Left renal cortex interstitium (tissue), 4 donors: Measurements from ENCODE around the gene RRP12. TPM values are rescaled to one million over a fixed set of nuclear protein-coding genes. Genes with fewer than 3 reads are reported as not detected.
"Not testable (repeated sequence)": the region's sequence is repeated elsewhere in the genome, so short reads cannot be mapped to it uniquely, and the experiment has no call there.

Experiments used
- DNase-seq, 4 donors: peaks; one replicate each; pipeline ENCODE4 v3.0.0-alpha.2; 2013; ENCODE audit warnings: low read depth in 4 of 4, low spot score in 2 of 4, missing footprints in 1 of 4
- polyA plus RNA-seq, 4 donors: library from polyadenylated mRNA; unstranded; fragments of 120-200 nt; gene quantifications; one replicate each; pipeline ENCODE4 v1.2.1, GENCODE V29; 2013; ENCODE audit not compliant: insufficient read length in 4 of 4

The RRP12 gene
- polyA plus RNA-seq, 4 donors: 18.7 to 31.8 (median 26.3) TPM

DNA sequence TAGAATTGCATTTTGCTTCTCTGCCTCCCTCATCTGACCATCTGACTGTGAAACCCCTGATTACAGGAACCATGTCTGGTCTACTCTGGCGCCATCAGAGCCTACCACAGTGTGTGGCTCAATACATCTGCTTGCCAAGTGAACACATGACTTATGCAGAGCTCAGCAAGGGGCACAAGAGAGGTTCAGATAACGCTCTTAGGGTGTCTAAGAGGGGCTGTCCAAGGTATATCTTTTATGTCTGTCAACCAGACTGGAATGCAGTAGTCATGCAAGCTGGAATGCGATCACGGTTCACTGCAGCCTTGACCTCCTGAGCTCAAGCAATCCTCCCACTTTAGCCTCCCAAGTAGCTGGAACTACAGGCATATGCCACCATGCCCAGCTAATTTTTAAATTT lies 10.3 kb upstream of the RRP12 start:
- no peak for DNase-seq

DNA sequence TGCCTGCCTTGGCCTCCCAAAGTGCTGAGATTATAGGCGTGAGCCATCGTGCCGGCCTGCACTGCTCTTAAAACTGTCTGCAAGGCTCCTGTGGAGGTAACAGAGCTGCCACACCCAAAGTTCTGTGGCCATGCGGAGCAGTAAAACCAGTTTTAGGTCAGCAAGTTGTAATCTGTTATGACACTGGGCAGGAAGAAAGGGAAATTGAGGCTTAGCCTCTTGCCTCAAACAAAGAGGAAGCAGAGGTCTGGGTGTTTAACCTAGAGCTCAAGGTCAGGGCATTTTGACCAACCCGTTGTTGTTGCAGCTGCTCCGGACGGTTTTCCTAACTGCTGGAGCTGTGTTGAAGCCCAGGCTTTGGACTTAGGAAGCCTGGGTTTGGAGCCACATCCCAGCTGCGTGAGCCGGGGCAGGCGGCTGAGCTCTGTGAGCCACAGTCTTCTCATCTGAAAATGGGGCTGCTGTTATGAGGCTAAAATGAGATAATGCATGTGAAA lies 7.4 kb upstream of the RRP12 start:
- no peak for DNase-seq

DNA sequence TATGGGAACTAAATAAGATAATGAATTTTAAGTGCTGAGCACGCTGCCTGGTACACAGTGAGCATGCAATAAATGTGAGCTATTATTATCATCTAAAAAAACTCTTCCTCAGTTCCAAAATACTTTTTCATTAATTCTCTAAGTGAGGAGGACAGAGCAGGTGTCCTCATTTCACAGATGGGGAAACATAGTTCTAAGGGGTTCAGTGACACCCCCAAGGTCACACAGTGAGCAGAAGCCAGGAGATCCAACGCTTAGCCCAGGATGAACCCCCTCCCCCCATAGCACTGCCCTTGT lies 6.8 kb upstream of the RRP12 start:
- no peak for DNase-seq

DNA sequence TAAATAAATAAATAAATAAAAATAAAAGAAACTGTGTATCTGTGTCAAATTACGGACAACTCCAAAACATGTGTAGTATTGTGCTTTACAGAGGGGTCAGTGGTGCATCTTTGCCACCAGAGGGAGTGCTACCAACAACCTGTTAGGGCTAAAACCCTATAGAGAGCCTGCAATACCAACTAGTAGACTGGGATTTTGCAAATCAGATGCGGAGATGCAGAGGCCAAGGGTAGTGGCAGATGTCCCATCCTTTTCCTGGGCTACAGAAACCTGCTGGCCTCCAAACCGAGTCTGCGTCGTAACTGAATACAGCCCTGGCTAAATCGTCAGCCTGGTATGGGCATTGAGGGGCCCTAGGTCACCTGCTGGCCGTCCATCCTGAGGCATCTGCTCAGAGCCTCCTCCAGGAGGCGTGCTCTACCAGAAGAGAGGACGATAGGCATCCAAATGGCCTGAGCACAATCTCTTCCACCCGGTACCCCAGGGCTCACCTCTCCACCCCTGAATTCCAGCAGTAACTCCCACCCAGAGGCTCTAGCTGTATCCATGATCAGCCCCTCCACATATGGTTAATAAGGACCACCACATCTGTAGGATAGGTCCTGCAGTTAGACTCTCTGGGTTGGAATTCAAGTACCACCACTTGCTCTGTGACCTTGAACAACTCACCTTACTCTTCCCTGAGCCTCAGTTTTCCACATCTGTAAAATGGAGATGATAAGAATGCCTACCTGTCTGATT lies 6.2 kb upstream of the RRP12 start:
- DNase-seq: no peak

DNA sequence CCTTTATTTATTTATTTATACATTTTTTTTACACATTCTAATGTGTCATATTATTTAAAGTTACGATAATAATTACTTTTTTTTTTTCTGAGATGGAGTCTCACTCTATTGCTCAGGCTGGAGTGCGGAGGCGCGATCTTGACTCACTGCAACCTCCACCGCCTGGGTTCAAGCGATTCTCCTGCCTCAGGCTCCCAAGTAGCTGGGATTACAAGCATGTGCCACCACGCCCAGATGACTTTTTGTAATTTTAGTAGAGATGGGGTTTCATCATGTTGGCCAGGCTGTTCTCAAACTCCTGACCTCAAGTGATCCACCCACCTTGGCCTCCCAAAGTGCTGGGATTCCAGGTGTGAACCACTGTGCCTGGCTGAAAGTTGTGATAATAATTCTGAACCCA lies 5.3 kb upstream of the RRP12 start:
- DNase-seq: not testable (repeated sequence)

DNA sequence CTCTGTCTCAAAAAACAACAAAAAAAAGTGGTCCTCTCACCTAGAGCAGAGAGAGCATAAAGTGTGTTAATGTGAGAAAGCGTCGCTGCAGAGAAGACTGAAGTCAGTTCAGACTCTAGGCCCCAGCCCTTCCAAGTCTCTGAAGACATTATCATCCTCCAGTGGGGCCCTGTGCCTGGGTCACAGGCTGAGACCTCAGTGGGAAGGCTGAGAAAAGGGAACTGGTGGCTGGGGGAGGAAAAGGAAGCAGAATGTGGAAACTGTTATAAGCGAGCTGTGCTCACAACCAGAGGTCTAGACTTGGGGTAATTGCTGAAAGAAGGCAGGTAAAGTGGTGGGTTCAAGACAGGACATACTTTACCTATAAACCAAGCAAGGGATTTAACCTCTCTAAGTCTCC lies 4.9 kb upstream of the RRP12 start:
- no peak for DNase-seq

DNA sequence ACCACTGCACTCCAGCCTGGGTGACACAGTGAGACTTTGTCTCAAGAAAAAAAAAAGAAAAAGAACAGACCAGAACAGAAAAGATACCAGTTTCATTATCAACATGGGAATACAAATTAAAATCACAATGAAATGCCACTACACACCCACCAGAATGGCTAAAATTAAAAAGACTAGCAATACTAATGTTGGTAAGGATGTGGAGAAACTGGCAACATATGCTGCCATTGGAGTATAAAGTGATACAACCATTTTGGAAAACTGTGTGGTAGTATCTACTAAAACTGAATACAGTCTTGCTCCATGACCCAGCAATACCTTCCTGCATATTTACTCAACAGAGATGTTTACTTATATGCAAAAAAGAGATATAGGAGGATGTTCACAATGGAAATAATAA lies 2.9 kb upstream of the RRP12 start:
- DNase-seq: no peak

DNA sequence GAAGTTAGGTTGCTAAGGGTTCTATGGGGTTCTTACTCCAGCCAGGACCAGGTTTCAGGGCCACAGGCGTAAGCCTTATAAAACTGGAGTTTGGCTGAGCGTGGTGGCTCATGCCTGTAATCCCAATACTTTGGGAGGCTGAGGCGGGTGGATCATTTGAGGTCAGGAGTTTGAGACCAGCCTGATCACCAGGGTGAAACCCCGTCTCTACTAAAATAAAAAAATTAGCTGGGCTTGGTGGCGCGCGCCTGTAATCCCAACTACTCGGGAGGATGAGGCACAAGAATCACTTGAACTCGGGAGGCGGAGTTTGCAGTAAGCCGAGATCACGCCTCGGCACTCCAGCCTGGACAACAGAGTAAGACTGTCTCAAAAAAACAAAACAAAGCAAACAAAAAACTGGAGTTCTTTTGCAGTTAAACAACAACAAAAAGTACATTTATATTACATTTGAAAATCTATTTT lies 347 bp upstream of the RRP12 start:
- no peak for DNase-seq

DNA sequence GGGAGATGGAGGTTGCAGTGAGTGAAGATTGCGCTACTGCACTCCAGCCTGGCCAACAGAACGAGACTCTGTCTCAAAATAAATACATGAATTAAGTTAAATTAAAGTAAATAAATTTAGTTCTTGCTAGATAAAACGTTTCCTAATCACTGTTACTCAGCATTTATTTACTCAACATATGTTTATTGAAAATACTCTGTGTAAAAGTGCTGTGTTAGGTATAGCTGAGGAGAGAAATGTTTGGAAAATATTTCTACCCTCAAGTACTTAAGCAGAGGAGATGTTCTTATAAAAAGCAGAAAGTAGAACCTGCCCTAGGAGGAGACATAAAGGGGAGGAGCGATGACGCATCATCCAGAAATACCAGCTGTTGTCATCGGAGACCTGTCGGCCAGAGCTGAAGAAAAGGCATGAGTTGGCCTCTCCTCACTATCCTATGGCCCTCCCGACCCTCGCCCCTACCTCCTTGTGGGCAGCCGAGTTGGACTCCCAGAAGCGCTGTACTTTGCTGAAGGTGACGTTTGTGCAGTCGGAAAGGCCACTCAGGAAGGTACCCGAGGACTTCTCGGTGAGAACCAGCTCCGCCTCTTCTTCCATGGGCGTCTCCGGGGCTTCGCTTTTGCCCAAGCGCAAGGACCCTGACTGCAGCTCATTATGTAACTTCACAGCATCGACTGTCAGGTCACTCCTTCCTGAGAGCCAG lies 1.1 kb downstream of the RRP12 start:
- DNase-seq: no peak

DNA sequence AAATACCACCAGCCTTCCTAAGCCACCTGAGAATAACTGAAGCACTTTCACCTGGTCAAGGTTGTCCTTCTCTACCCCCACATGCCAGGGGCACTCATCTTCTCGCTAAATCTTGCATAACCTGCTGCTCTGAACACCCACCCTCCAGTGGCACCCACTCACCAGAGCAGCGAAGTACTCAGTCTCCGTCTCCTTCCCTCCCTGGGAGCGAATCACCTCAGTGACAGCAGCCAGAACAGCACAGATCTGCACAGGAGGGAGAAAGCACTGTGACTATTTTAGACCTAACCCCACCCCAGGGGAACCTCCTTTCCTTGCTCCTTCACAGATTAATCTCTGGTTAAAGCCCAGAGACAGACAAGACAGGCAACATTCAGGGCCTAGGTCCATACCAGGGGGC lies 5.1 kb downstream of the RRP12 start:
- no peak for DNase-seq

DNA sequence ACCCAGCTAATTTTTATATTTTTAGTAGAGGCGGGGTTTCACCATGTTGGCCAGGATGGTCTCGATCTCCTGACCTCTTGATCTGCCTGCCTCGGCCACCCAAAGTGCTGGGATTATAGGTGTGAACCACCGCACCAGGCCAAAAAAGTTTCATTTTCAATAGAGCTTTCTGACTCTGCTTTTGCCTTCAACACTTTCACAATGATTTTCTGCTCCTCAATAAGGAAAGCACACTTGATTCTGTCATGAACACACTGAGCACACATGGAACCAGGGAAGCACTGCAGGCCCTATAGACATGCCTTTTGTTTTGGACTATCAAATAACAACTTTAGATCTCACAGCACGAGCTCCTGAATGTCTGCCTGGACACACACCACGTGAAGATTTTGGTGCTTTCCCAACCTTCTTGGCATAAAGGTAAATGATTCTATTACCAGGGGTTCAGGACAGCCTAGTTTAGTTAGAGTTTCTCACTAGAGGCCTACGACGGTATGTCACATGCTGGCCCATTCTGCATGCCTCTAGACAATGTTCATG lies 8.0 kb downstream of the RRP12 start:
- no peak for DNase-seq

DNA sequence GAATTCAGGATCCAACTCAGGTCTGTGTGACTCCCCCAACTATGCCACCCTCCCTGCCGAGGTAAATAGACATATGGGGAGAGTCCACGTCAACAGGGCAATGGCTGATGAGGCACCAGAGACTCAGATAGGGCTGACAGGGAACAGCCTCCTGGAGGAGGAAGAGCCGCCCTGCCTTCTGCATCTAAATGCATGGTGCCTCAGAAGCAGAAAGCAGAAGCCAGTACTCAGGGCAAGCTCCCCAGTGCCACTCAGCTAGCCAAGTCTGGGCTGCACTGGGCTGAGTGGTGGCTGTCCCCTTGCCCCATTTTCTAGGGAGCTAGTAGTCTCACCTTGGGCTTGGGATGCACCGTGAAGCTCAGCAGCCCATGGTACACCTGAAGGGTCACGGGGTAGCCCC lies 11.0 kb downstream of the RRP12 start:
- DNase-seq: no peak

DNA sequence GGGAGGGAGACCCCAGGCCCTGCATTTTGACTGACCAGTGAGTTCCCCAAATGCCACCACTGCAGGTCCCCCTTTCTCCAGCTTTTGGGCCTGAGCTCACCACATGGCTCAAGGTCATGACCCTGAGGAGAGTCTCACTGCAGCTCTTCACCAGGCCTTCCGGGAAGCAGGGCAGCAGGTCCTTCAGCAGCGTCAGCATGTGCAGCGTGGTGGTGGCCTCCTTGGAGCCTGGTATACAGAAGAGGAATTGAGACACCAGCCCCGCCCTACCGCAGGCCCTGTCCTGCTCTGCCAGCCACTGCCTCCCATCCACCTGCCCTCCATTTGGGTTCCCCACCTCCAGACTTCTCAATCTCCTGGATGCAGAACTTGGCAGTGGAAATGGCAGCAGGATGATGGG lies 13.0 kb downstream of the RRP12 start:
- no peak for DNase-seq

DNA sequence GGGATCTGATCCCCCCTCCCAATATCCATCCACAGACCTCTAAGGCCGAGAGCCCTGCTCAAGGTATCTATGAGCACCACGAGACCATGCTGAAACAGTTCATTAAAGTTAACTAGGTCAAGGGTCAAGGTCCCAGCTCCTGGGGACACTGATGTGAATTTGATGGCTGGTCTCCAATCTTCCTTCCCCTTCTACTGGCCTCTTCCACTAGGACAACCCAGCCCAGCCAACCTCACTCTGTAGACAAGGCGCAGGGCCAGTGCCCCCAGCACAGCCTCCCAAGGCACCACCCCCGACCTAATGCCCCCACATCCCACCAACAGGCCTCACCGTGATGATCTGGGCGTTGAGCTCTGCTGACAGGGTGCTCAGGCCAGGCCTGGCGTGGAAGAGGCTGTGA lies 15.6 kb downstream of the RRP12 start:
- DNase-seq: no peak

DNA sequence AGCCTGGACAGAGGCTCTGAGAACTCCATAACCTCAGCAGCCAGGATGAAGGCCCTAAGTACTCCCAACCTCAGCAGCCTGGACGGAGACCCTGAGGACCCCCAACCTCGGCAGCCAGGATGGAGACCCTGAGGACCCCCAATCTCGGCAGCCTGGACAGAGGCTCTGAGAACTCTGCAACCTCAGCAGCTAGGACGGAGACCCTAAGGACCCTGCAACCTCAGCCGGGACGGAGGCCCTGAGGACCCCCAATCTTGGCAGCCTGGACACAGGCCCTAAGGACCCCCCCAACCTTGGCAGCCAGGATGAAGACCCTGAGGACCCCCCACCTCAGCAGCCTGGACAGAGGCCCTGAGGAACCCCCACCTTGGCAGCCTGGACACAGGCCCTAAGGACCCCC lies 16.5 kb downstream of the RRP12 start:
- DNase-seq: no peak

DNA sequence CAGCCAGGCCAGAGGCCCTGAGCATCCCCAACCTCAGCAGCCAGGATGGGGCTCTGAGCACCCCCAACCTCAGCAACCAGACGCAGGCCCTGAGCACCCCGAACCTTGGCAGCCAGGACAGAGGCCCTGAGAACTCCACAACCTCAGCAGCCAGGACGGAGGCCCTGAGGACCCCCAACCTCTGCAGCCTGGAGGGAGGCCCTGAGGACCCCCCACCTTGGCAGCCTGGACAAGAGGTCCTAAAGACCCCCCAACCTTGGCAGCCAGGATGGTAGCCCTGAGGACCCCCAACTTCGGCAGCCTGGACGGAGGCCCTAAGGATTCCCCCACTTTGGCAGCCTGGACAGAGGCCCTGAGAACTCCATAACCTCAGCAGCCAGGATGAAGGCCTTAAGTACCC lies 17.0 kb downstream of the RRP12 start:
- no peak for DNase-seq

DNA sequence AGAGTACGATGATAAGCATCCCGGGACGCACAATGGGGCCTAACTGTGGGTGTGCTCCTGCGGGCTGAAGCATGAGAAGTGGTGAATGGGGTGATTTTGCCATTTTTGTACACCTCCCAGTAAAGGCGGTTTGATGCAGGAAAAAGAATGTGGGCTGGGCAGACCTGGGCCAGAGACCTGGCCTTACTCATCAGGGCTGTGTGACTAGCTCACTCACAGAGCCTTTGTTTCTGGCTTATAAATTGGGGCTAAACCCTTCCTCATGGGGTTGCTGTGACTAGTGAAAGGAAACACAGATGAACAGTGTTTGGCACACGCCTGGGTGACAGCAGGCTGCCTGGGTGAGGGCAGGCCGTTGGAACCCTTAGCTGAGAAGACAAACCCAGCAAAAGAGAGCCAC lies 18.0 kb downstream of the RRP12 start:
- no peak for DNase-seq

DNA sequence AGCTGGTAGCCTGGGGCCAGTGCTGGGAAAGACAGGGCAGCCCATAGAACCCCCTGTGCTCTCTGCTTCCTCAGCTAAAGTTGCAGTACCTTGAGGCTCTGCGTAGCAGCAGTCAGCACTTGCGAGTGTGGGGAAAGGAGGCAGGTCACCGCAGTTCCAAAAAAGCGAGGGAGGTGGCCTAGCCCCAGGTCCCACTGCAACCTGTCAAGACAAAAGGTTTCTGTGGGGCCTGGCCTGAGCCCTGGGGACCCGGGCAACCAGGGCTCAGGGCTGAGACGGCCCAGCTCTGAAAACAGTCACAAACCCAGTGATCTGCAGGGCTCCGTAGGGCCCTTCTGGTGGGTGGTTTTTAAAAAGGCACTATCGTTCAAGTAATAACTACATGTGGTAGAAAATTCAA lies 19.5 kb downstream of the RRP12 start:
- DNase-seq: no peak

DNA sequence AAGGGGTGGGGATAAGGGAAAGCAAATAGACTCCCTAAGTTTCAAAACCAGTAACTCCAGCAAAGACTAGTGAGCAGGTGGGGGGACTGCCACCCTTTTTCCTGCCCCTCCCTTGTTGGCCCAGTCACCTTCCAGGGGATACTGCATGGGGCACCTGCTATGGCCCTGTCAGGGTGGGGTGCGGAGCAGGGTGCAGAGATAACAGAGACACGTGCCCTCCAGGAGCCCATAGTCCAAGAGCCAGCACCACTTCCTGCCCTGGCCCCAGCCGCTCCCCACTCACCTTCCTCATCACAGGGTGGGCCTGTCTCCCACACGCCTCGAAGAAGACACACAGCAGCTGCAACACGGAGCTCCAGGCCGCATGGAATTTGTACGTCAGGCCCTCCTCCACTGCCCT lies 20.6 kb downstream of the RRP12 start:
- no peak for DNase-seq

DNA sequence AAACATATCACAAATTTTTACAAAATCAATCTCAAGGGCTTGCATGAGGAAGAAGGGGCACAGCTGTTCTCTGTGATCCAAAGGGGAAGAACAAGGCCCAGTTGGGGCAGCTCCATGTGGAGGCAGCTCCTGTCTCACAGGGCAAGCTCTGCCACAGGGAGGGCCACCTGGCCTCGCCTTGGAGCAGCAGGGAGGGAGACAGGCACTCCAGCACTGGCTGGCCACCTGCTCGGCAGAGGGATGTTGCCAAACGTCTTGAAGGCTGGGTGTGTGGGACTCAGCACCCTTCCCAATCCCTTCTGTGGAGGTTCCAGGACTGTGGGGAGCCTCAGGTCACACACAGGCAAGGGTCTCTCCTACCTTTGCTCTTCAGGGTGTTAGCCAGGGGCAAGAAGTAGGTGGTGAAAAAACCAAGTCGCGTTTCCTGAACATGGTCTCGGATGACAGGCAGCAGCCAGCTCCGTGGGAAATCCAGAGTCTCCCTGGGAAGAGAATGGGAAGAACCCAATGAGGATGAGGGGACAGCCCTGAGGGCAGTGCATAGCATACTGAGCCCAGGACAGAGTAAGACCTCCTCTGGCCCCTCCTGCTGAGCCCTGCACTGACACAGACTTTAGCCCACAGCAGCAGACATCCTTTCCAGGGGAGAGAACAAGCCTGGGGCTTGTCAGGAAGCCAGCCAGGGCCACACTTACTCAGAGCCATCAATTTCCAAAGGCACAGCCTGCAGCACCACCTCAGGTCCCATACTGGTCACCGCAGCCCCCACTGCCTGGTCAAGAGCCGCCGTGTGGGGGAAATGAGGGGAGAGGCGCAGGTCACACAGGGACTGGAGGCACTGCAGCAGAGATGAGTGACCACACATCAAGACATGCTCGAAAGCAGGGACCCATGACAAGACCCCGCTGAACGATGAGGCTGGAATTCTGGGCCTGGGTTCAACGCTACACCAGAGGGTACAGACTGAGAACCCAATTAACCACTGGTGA lies 21.9 kb downstream of the RRP12 start:
- DNase-seq: no peak

DNA sequence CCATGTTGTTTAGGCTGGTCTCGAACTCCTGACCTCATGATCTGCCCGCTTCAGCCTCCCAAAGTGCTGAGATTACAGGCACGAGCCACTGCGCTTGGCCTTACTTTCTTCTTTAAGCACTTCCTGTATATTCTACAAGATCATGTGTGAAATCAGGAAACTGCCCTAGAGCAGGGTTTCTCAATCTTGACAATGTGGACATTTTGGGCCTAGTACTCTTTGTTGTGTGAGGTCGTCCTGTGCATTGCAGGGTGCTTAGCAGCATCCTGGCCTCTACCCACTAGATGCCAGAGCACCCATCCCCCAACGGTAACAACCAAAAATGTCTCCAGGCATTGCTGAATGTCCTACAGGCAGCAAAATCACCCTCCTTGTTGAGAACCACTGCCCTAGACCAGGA lies 24.7 kb downstream of the RRP12 start:
- no peak for DNase-seq
